Right lobe of liver (tissue), 6 donors: ENCODE results near the gene TICAM2. TPM values are rescaled to one million over a fixed set of nuclear protein-coding genes. Genes with fewer than 3 reads are reported as not detected.

Source experiments
- ATAC-seq, 4 donors: fragments of 200-7000 bp; cut with Tn5 transposase; one replicate each; pipeline ENCODE4 v1.9.1; 2020; ENCODE audit warnings: mild to moderate bottlenecking in 4 of 4, moderate library complexity in 4 of 4
- DNase-seq, 3 donors: peaks; one replicate each; pipeline ENCODE4 v3.0.0-alpha.2; 2020
- H3K27ac ChIP-seq, 3 donors: fragments of 200-600 bp; one replicate each; pipeline ENCODE4 v1.8.0; 2022
- H3K27me3 ChIP-seq, 2 donors: fragments of 200-600 bp; one replicate each; pipeline ENCODE4 v1.8.0; 2022
- H3K36me3 ChIP-seq, 4 donors: fragments of 200-600 bp; sonication (generic) in 1 of 4; one replicate each; pipeline versions ENCODE4 v1.5.1 to v1.8.0; 2017 to 2022; ENCODE audit warnings: control low read depth in 1 of 4
- H3K4me1 ChIP-seq, 4 donors: fragments of 200-600 bp; sonication (generic) in 1 of 4; one replicate each; pipeline versions ENCODE4 v1.5.1 to v1.8.0; 2017 to 2022; ENCODE audit warnings: control low read depth in 1 of 4
- H3K4me3 ChIP-seq, 3 donors: fragments of 200-600 bp; one replicate each; pipeline ENCODE4 v1.8.0; 2022
- H3K9me3 ChIP-seq, 4 donors: fragments of 200-600 bp; sonication (generic) in 1 of 4; one replicate each; pipeline versions ENCODE4 v1.5.1 to v1.8.0; 2017 to 2022; ENCODE audit warnings: control low read depth in 1 of 4
- CTCF ChIP-seq, 4 donors: fragments of 200-600 bp in 3 of 4; fragments of 450-650 bp in 1 of 4; IDR thresholded peaks; one replicate each; pipeline versions ENCODE4 v1.5.1 to v1.8.0; 2016 to 2022; ENCODE audit warnings: antibody characterized with exemption in 4 of 4, mild to moderate bottlenecking in 2 of 4
- POLR2A ChIP-seq: fragments of 450-650 bp; IDR thresholded peaks from one replicate; pipeline ENCODE4 v1.6.1; 2017; ENCODE audit warnings: antibody characterized with exemption, mild to moderate bottlenecking
- WGBS: methylation state at CpG from one replicate; pipeline ENCODE4 v1.1.6; 2018; ENCODE audit warnings: low coverage, low lambda C conversion rate; ENCODE audit not compliant: insufficient coverage; ENCODE audit errors: missing lambda C conversion rate; 5-methylcytosine and 5-hydroxymethylcytosine counted together
- intact Hi-C, 2 donors: fragments of 100-400 bp; cut with DNase I; formaldehyde crosslinking; loops; one replicate each; pipeline versions ENCODE4 v1.11.2 to v1.14.1; 2022
- total RNA-seq, 6 experiments: library from RNA; depleted of rRNA in 2 of 6; stranded (reverse); fragments of >200 nt in 2 of 6; fragmentation: NEBNext Ultra II Directional in 3 of 6; extraction: Animal tissue kit (Norgen Biotek cat#: 25700) in 3 of 6; gene quantifications; one replicate each; pipeline versions ENCODE4 v1.1.0 to v1.2.4, GENCODE V29; 2016 to 2023
- donor health status: DM: no; HTN: yes; CAD: no.
- donor health status: DM: no; HTN: no; CAD: no.
- donor health status: DM: no; HTN: no; CAD: no.
- donor health status: DM: no; HTN: yes; CAD: no.
- donor health status: DM: no; HTN: yes; CAD: no.

Gene TICAM2
- total RNA-seq, 6 experiments from 2014 or later, result 0.31 to 2.3 (median 2.1) TPM

GRCh38 chr5:115644046-115644445 is 41.8 kb upstream of the TICAM2 start:
- DNase-seq (no peak), ATAC-seq (no peak)
- H3K36me3 ChIP-seq, result no peaks in the 10 kb centered on the region
- WGBS, result 59% methylated on average over 2 of the region's 2 CpGs
- intact Hi-C loops, result no loop called here
- no peaks in the 10 kb centered on the region for H3K9me3 ChIP-seq
- no peak overlapping the region for H3K27ac ChIP-seq
- no peak overlapping the region for H3K4me3 ChIP-seq
- H3K27me3 ChIP-seq, result no peaks in the 10 kb centered on the region
- peaks cover 0 to 29% (median 3%) of the 10 kb centered on the region in 4 donors for H3K4me1 ChIP-seq
- TF ChIP-seq POLR2A (no peak), CTCF (IDR thresholded peaks at IDR 0.05) (no peak)

GRCh38 chr5:115641948-115642347 is 39.7 kb upstream of the TICAM2 start:
- no peak for TF ChIP-seq CTCF (IDR thresholded peaks at IDR 0.05)
- TF ChIP-seq POLR2A, result no peak
- WGBS, result 94% methylated on average over 1 of the region's 1 CpG
- ATAC-seq, result no peak
- intact Hi-C loops, result no loop called here
- no peak for DNase-seq
- no peaks in the 10 kb centered on the region for H3K9me3 ChIP-seq
- H3K4me3 ChIP-seq, result no peak overlapping the region
- no peak overlapping the region for H3K27ac ChIP-seq
- H3K36me3 ChIP-seq, result no peaks in the 10 kb centered on the region
- H3K4me1 ChIP-seq, result peaks cover 0 to 20% (median 0%) of the 10 kb centered on the region in 4 donors
- H3K27me3 ChIP-seq, result no peaks in the 10 kb centered on the region

- Histone ChIP-seq H3K4me3 (no peak overlapping the region), H3K4me1 (peaks cover 0 to 20% (median 0%) of the 10 kb centered on the region in 4 donors), H3K36me3 (no peaks in the 10 kb centered on the region), H3K27me3 (no peaks in the 10 kb centered on the region), H3K9me3 (no peaks in the 10 kb centered on the region), H3K27ac (no peak overlapping the region)
- WGBS, result 71% methylated on average over 1 of the region's 2 CpGs
- intact Hi-C loops, result no loop called here
- ATAC-seq, result no peak
- TF ChIP-seq POLR2A (no peak), CTCF (IDR thresholded peaks at IDR 0.05) (no peak)
- DNase-seq, result no peak
Observed at GRCh38 chr5:115640274-115640673, 38.0 kb upstream of the TICAM2 start.

GRCh38 chr5:115639377-115639776 is 37.1 kb upstream of the TICAM2 start:
- H3K27ac ChIP-seq, result peak overlapping the region in 2 of 3 donors; percentile 38 to 42
- DNase-seq (no peak), ATAC-seq (peak; percentile 64 to 84 (median 73))
- H3K36me3 ChIP-seq, result no peaks in the 10 kb centered on the region
- 27% methylated on average over 1 of the region's 1 CpG for WGBS
- TF ChIP-seq CTCF (IDR thresholded peaks at IDR 0.05), result no peak
- TF ChIP-seq POLR2A, result no peak
- peaks cover 0 to 20% (median 0%) of the 10 kb centered on the region in 4 donors for H3K4me1 ChIP-seq
- H3K4me3 ChIP-seq, result no peak overlapping the region
- no peaks in the 10 kb centered on the region for H3K9me3 ChIP-seq
- H3K27me3 ChIP-seq, result no peaks in the 10 kb centered on the region
- intact Hi-C loops, result no loop called here

- H3K27me3 ChIP-seq, result no peaks in the 10 kb centered on the region
- WGBS, result 81% methylated on average over 3 of the region's 4 CpGs
- no peak overlapping the region for H3K4me3 ChIP-seq
- H3K4me1 ChIP-seq, result peaks cover 0 to 19% (median 0%) of the 10 kb centered on the region in 4 donors
- no peak for TF ChIP-seq POLR2A
- no peak for TF ChIP-seq CTCF (IDR thresholded peaks at IDR 0.05)
- no peaks in the 10 kb centered on the region for H3K9me3 ChIP-seq
- intact Hi-C loops, result no loop called here
- no peak for DNase-seq
- no peak overlapping the region for H3K27ac ChIP-seq
- no peak for ATAC-seq
- no peaks in the 10 kb centered on the region for H3K36me3 ChIP-seq
Observed at GRCh38 chr5:115637507-115637906, 35.2 kb upstream of the TICAM2 start.
